Measurements from ENCODE around the gene CRHR2.

Gene CRHR2

GRCh38 chr7:30671793-30672465 lies 10.3 kb downstream of the CRHR2 start:
- no peak overlapping the region for H3K4me3 ChIP-seq (ENCODE audit: low read length)
- no peak for TF ChIP-seq CTCF (conservative IDR thresholded peaks at IDR 0.05; ENCODE audit: low read depth, low read length)
- DNase-seq (ENCODE audit: low read depth), result peak; percentile 34

GRCh38 chr7:30668102-30668501 lies 14.2 kb downstream of the CRHR2 start:
- no peak for DNase-seq (ENCODE audit: low read depth)
- TF ChIP-seq CTCF (conservative IDR thresholded peaks at IDR 0.05; ENCODE audit: low read depth, low read length), result no peak
- no peak overlapping the region for H3K4me3 ChIP-seq (ENCODE audit: low read length)

- no peak for DNase-seq (ENCODE audit: low read depth)
- TF ChIP-seq CTCF (conservative IDR thresholded peaks at IDR 0.05; ENCODE audit: low read depth, low read length), result no peak
- no peak overlapping the region for H3K4me3 ChIP-seq (ENCODE audit: low read length)
These were observed 15.1 kb downstream of the CRHR2 start for GRCh38 chr7:30667172-30667571.

GRCh38 chr7:30665449-30665848 lies 16.8 kb downstream of the CRHR2 start:
- no peak for DNase-seq (ENCODE audit: low read depth)
- H3K4me3 ChIP-seq (ENCODE audit: low read length), result no peak overlapping the region
- TF ChIP-seq CTCF (conservative IDR thresholded peaks at IDR 0.05; ENCODE audit: low read depth, low read length), result no peak

- DNase-seq (ENCODE audit: low read depth), result no peak
- no peak for TF ChIP-seq CTCF (conservative IDR thresholded peaks at IDR 0.05; ENCODE audit: low read depth, low read length)
- H3K4me3 ChIP-seq (ENCODE audit: low read length), result no peak overlapping the region
These were observed 17.2 kb downstream of the CRHR2 start for GRCh38 chr7:30665043-30665442.

GRCh38 chr7:30664184-30664885 lies 17.9 kb downstream of the CRHR2 start:
- TF ChIP-seq CTCF (conservative IDR thresholded peaks at IDR 0.05; ENCODE audit: low read depth, low read length), result no peak
- no peak overlapping the region for H3K4me3 ChIP-seq (ENCODE audit: low read length)
- DNase-seq (ENCODE audit: low read depth), result no peak

- TF ChIP-seq CTCF (conservative IDR thresholded peaks at IDR 0.05; ENCODE audit: low read depth, low read length), result no peak
- DNase-seq (ENCODE audit: low read depth), result no peak
- no peak overlapping the region for H3K4me3 ChIP-seq (ENCODE audit: low read length)
These were observed 18.8 kb downstream of the CRHR2 start for GRCh38 chr7:30663414-30663813.

Data from retinal pigment epithelial cell (primary cell).